K562 (cell line): ENCODE measurements around the gene RAP1A. TPM values are rescaled to one million over a fixed set of nuclear protein-coding genes. Genes with fewer than 3 reads are reported as not detected.

ENCODE experiments used
- ATAC-seq: fragments of 200-7000 bp; cut with Tn5 transposase; 3 replicates; pipeline ENCODE4 v1.9.1; 2020; ENCODE audit warnings: moderate library complexity
- BruUV-seq: library from RNA; stranded (reverse); fragments of 400-500 nt; replicated peaks from 2 replicates; lab custom pipeline; 2021; lab: Mats Ljungman, UMichigan
- CTCF ChIA-PET: fragments of 300-600 bp; formaldehyde crosslinking; extraction: SDS; loops from one replicate; lab custom pipeline; 2021; ENCODE audit warnings: low intra/inter-chr PET ratio; lab: Yijun Ruan, JAX
- POLR2A ChIA-PET: fragments of 300-600, 350-650 bp; sonication (Branson Sonifier 250); formaldehyde crosslinking; extraction: SDS; loops from one replicate; lab custom pipeline; 2021; ENCODE audit warnings: antibody characterized with exemption, inconsistent platforms; lab: Yijun Ruan, JAX
- DNase-seq, 4 experiments: peaks; one replicate each; pipeline versions ENCODE4 v3.0.0 to v3.0.0-alpha.2; 2011 to 2018; ENCODE audit warnings: low spot score in 3 of 4, mixed read lengths in 3 of 4; ENCODE audit errors: extremely low read depth in 1 of 4
- FAIRE-seq: peaks from 2 replicates; lab custom pipeline; 2011; peaks lifted over from hg19 to GRCh38; lab: Jason Lieb, UNC
- H2AFZ ChIP-seq: 2 replicates; pipeline ENCODE4 v1.6.0; 2011; ENCODE audit warnings: low read depth, low read length, control low read depth, inconsistent platforms
- H3K27ac ChIP-seq: fragments of 200-600 bp; 3 replicates; pipeline ENCODE4 v1.8.0; 2011; ENCODE audit warnings: low read depth, mild to moderate bottlenecking, control low read depth, inconsistent platforms, low read length, moderate library complexity, mixed read lengths; ENCODE audit errors: extremely low read depth
- H3K27me3 ChIP-seq, 2 experiments: fragments of 300-600 bp in 1 of 2; 2 replicates in 1 of 2; 3 replicates in 1 of 2; pipeline versions ENCODE4 v1.6.0 to v1.8.0; 2011; ENCODE audit warnings: inconsistent platforms in 2 of 2, low read length in 2 of 2, mild to moderate bottlenecking in 1 of 2, mixed read lengths in 1 of 2, moderate library complexity in 1 of 2; ENCODE audit not compliant: control insufficient read depth in 2 of 2, insufficient read depth in 2 of 2
- H3K36me3 ChIP-seq: fragments of 300-600 bp; 3 replicates; pipeline ENCODE4 v1.8.0; 2011; ENCODE audit warnings: mild to moderate bottlenecking, low read length, inconsistent platforms; ENCODE audit not compliant: control insufficient read depth, insufficient read depth
- H3K4me1 ChIP-seq, 2 experiments: fragments of 200-600 bp in 1 of 2; replicated peaks in 1 of 2; 2 replicates in 1 of 2; 3 replicates in 1 of 2; pipeline versions ENCODE4 v1.5.1 to v1.8.0; 2011; ENCODE audit warnings: inconsistent platforms in 2 of 2, low read length in 2 of 2, mild to moderate bottlenecking in 1 of 2, mixed read lengths in 1 of 2, moderate library complexity in 1 of 2; ENCODE audit not compliant: control insufficient read depth in 2 of 2, insufficient read depth in 2 of 2
- H3K4me2 ChIP-seq: 2 replicates; pipeline ENCODE4 v1.6.1; 2011; ENCODE audit warnings: low read length, control low read depth, inconsistent platforms, mixed read lengths; ENCODE audit not compliant: insufficient read depth
- H3K4me3 ChIP-seq: fragments of 200-600 bp; sonication (generic), shearing (Covaris generic); 2 replicates; pipeline ENCODE4 v1.5.1; 2016; ENCODE audit warnings: control low read depth, inconsistent platforms
- H3K79me2 ChIP-seq: fragments of 200-600 bp; 3 replicates; pipeline ENCODE4 v1.8.0; 2011; ENCODE audit warnings: low read length, inconsistent platforms; ENCODE audit not compliant: control insufficient read depth, insufficient read depth
- H3K9ac ChIP-seq, 2 experiments: 2 replicates each; pipeline versions ENCODE4 v1.6.0 to v1.6.1; 2011; ENCODE audit warnings: low read depth in 2 of 2, low read length in 2 of 2, control low read depth in 1 of 2, inconsistent platforms in 1 of 2, mild to moderate bottlenecking in 1 of 2, mixed read lengths in 1 of 2; ENCODE audit not compliant: insufficient read depth in 1 of 2
- H3K9me1 ChIP-seq: one replicate; pipeline ENCODE4 v1.6.0; 2011; ENCODE audit warnings: inconsistent platforms, mild to moderate bottlenecking, low read length, moderate library complexity; ENCODE audit not compliant: control insufficient read depth, insufficient read depth
- H3K9me3 ChIP-seq: replicated peaks from 2 replicates; pipeline ENCODE4 v1.5.1; 2011; ENCODE audit warnings: low read depth, low read length, inconsistent platforms; ENCODE audit not compliant: control insufficient read depth, insufficient read depth
- H4K20me1 ChIP-seq: replicated peaks from 2 replicates; pipeline ENCODE4 v1.6.1; 2011; ENCODE audit warnings: low read length, inconsistent platforms, mixed read lengths; ENCODE audit not compliant: control insufficient read depth, insufficient read depth
- ATF3 ChIP-seq, 2 experiments: fragments of 450-650 bp in 1 of 2; sonication (generic) in 1 of 2; formaldehyde crosslinking in 1 of 2; IDR thresholded peaks in 1 of 2; conservative IDR thresholded peaks in 1 of 2; 2 replicates each; pipeline versions ENCODE4 v1.6.1 to v1.8.1; 2016 to 2023; ENCODE audit warnings: mild to moderate bottlenecking in 2 of 2, moderate library complexity in 2 of 2, inconsistent platforms in 1 of 2, missing genetic modification reagents in 1 of 2
- CBFA2T2 ChIP-seq: fragments of 450-650 bp; conservative IDR thresholded peaks from 2 replicates; pipeline ENCODE4 v1.6.1; 2017; ENCODE audit warnings: mild to moderate bottlenecking
- MAFF ChIP-seq: IDR thresholded peaks from 2 replicates; pipeline ENCODE4 v1.6.1; 2012; ENCODE audit warnings: low read length, improper control_type of control experiment
- MLLT1 ChIP-seq, 2 experiments: fragments of 450-650 bp; IDR thresholded peaks; 2 replicates each; pipeline ENCODE4 v1.6.1; 2016
- ZNF124 ChIP-seq: sonication (generic); formaldehyde crosslinking; IDR thresholded peaks from 2 replicates; pipeline ENCODE4 v1.8.1; 2022; ENCODE audit warnings: missing genetic modification reagents
- ZNF316 ChIP-seq: fragments of 450-650 bp; IDR thresholded peaks from 2 replicates; pipeline ENCODE4 v1.6.1; 2016
- WGBS: fragments of 100-300 bp; shearing (Covaris generic); methylation state at CpG from one replicate; pipeline ENCODE4 v1.1.6; 2016; ENCODE audit warnings: low coverage, mixed read lengths; ENCODE audit not compliant: insufficient coverage; ENCODE audit errors: missing lambda C conversion rate; 5-methylcytosine and 5-hydroxymethylcytosine counted together
- in situ Hi-C: fragments of 300-500 bp; cut with MboI; formaldehyde crosslinking; loops from 4 replicates; pipeline ENCODE4 v1.15.0; 2018; ENCODE audit warnings: inconsistent platforms, mixed read lengths
- intact Hi-C: fragments of 100-400 bp; cut with micrococcal nuclease; formaldehyde crosslinking; loops from 2 replicates; pipeline ENCODE4 v1.14.2; 2022
- polyA plus RNA-seq, 8 experiments: library from polyadenylated mRNA; depleted of rRNA in 4 of 8; stranded (reverse) in 5 of 8; unstranded in 3 of 8; fragments of >200 nt; fragmentation: Nextera tagmentation in 2 of 8; fragmentation: Illumina TruSeq in 1 of 8; extraction: Ambion mirVana in 2 of 8; extraction: Trizol in 1 of 8; gene quantifications; 2 replicates each; pipeline versions ENCODE4 v1.2.1 to v1.2.3, GENCODE V29; 2011 to 2014; ENCODE audit warnings: inconsistent platforms in 1 of 8, missing spikeins in 1 of 8
- total RNA-seq, 7 experiments: library from RNA; depleted of rRNA in 6 of 7; stranded (reverse); fragments of >200 nt in 6 of 7; fragmentation: Illumina TruSeq in 2 of 7; extraction: Trizol in 2 of 7; gene quantifications; 2 replicates each; pipeline versions ENCODE4 v1.2.1 to v1.2.3, GENCODE V29; 2011 to 2021; ENCODE audit warnings: low replicate concordance in 1 of 7
- TF ChIP-seq, protein P1 (sequence below): fragments of 450-650 bp; IDR thresholded peaks from 2 replicates; pipeline ENCODE4 v1.6.1; 2016; ENCODE audit warnings: missing biosample characterization, missing genetic modification characterization
- TF ChIP-seq, protein P2 (sequence below): sonication (generic); formaldehyde crosslinking; IDR thresholded peaks from 2 replicates; pipeline ENCODE4 v1.8.0; 2022; ENCODE audit warnings: mild to moderate bottlenecking, low read depth, missing genetic modification reagents

The RAP1A gene
- total and polyA plus RNA-seq, 9 of the 15 experiments (the other 6 are each of a cell fraction or from before 2014, with no cell fraction given) = 13.4 to 86.2 (median 32.5) TPM

DNA sequence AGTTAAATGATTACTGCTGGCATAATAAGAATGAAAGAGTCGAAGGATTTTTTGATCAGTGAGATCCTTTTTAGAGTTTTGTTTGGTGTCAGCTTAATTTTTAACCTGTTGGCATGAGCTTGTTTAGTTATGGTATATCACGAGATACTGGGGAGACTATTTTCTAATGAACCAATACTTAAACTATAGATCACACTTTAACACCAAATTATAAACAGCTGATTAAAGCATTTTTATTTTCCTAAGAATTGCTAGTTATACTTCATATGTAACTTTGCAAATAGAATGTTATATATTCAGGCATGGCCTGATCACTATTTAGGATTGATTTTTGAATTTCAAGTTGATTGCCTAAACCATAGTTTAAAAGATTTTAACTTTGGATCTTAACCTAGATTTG, 142.1 kb downstream of the RAP1A start:
- no peak overlapping the region for H3K4me3 ChIP-seq
- ATAC-seq (no peak), DNase-seq (no peak), FAIRE-seq (no peak)
- no peak overlapping the region for H3K4me2 ChIP-seq
- intact Hi-C loops = no loop called here
- CTCF ChIA-PET = no interaction called here
- H4K20me1 ChIP-seq = no peaks in the 10 kb centered on the region
- H2AFZ ChIP-seq = no peak overlapping the region
- H3K9ac ChIP-seq = no peak overlapping the region
- H3K4me1 ChIP-seq = peaks cover 0 to 8% of the 10 kb centered on the region in 2 experiments; a peak in 2 of 5 replicates
- H3K79me2 ChIP-seq = peaks cover 22% of the 10 kb centered on the region
- H3K36me3 ChIP-seq = peaks cover 93% of the 10 kb centered on the region
- H3K27ac ChIP-seq = no peak overlapping the region
- H3K9me1 ChIP-seq = no peaks in the 10 kb centered on the region
- 92% methylated on average over 2 of the region's 2 CpGs for WGBS
- in situ Hi-C loops = no loop called here
- TF ChIP-seq MAFF (0 out of 2 replicates have a peak, but pooled peaks have one; percentile 8), MLLT1 (IDR thresholded peaks at IDR 0.05) (no peak), ZNF316 (peak; percentile 73)
- POLR2A ChIA-PET = no interaction called here
- no TSS peak for BruUV-seq
- no peaks in the 10 kb centered on the region for H3K27me3 ChIP-seq
- no peaks in the 10 kb centered on the region for H3K9me3 ChIP-seq

GRCh38 chr1:111762332-111762731, 142.7 kb downstream of the RAP1A start:
- H3K4me2 ChIP-seq = no peak overlapping the region
- H4K20me1 ChIP-seq = no peaks in the 10 kb centered on the region
- no TSS peak for BruUV-seq
- 95% methylated on average over 2 of the region's 2 CpGs for WGBS
- no peak overlapping the region for H3K9ac ChIP-seq
- no peak overlapping the region for H3K27ac ChIP-seq
- in situ Hi-C loops = no loop called here
- TF ChIP-seq ZNF124 (CRISPR knock-in tag) (no peak), ATF3 (IDR thresholded peaks at IDR 0.05) (no peak), ATF3 (CRISPR knock-in tag; conservative IDR thresholded peaks at IDR 0.05) (no peak), CBFA2T2 (no peak)
- TF ChIP-seq, protein P1, sequence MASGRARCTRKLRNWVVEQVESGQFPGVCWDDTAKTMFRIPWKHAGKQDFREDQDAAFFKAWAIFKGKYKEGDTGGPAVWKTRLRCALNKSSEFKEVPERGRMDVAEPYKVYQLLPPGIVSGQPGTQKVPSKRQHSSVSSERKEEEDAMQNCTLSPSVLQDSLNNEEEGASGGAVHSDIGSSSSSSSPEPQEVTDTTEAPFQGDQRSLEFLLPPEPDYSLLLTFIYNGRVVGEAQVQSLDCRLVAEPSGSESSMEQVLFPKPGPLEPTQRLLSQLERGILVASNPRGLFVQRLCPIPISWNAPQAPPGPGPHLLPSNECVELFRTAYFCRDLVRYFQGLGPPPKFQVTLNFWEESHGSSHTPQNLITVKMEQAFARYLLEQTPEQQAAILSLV = no peak
- TF ChIP-seq, protein P2, sequence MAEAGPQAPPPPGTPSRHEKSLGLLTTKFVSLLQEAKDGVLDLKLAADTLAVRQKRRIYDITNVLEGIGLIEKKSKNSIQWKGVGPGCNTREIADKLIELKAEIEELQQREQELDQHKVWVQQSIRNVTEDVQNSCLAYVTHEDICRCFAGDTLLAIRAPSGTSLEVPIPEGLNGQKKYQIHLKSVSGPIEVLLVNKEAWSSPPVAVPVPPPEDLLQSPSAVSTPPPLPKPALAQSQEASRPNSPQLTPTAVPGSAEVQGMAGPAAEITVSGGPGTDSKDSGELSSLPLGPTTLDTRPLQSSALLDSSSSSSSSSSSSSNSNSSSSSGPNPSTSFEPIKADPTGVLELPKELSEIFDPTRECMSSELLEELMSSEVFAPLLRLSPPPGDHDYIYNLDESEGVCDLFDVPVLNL = no peak
- H3K9me3 ChIP-seq = no peaks in the 10 kb centered on the region
- H3K27me3 ChIP-seq = no peaks in the 10 kb centered on the region
- H2AFZ ChIP-seq = no peak overlapping the region
- POLR2A ChIA-PET = no interaction called here
- H3K4me3 ChIP-seq = no peak overlapping the region
- no peak for ATAC-seq
- H3K79me2 ChIP-seq = peaks cover 16% of the 10 kb centered on the region
- no peak for DNase-seq
- peaks cover 93% of the 10 kb centered on the region for H3K36me3 ChIP-seq
- H3K9me1 ChIP-seq = no peaks in the 10 kb centered on the region
- intact Hi-C loops = no loop called here
- peaks cover 0 to 4% of the 10 kb centered on the region in 2 experiments; a peak in 2 of 5 replicates for H3K4me1 ChIP-seq
- no peak for FAIRE-seq
- CTCF ChIA-PET = no interaction called here
